HL-60 (cell line): ENCODE results near the gene SCG5.

Source experiments
- DNase-seq, 2 experiments: peaks; one replicate each; pipeline ENCODE4 v3.0.0-alpha.2; 2010 to 2020; ENCODE audit warnings: low read depth in 1 of 2, low spot score in 1 of 2
- H3K27ac ChIP-seq: fragments of 250-450 bp; sonication (Bioruptor Pico); replicated peaks from 2 replicates; pipeline ENCODE4 v1.5.1; 2020; ENCODE audit warnings: mild to moderate bottlenecking, moderate library complexity
- H3K27me3 ChIP-seq: fragments of 250-450 bp; sonication (Bioruptor Pico); 2 replicates; pipeline ENCODE4 v1.5.1; 2021; ENCODE audit warnings: mild to moderate bottlenecking, moderate library complexity; ENCODE audit not compliant: insufficient read depth, poor library complexity, severe bottlenecking
- H3K4me3 ChIP-seq: replicated peaks from 2 replicates; pipeline ENCODE4 v1.5.1; 2011; ENCODE audit warnings: mild to moderate bottlenecking, control low read depth, low read length; ENCODE audit not compliant: insufficient read depth
- CTCF ChIP-seq: IDR thresholded peaks from one replicate; pipeline ENCODE4 v1.5.1; 2011; ENCODE audit warnings: low read length, control low read depth, inconsistent platforms; ENCODE audit not compliant: insufficient read depth
- GABPA ChIP-seq: IDR thresholded peaks from 2 replicates; pipeline ENCODE4 v1.6.1; 2012; ENCODE audit warnings: low read depth
- POLR2AphosphoS5 ChIP-seq: IDR thresholded peaks from 2 replicates; pipeline ENCODE4 v1.6.1; 2012; ENCODE audit warnings: low read depth
- REST ChIP-seq: IDR thresholded peaks from 2 replicates; pipeline ENCODE4 v1.6.1; 2012; ENCODE audit warnings: low read depth; ENCODE audit not compliant: insufficient replicate concordance
- SPI1 ChIP-seq: IDR thresholded peaks from 2 replicates; pipeline ENCODE4 v1.6.1; 2012; ENCODE audit warnings: low read depth, mild to moderate bottlenecking, borderline replicate concordance

The SCG5 gene

GRCh38 chr15:32663671-32664070 lies 22.2 kb downstream of the SCG5 start:
- H3K4me3 ChIP-seq: no peak overlapping the region
- no peaks in the 10 kb centered on the region for H3K27me3 ChIP-seq
- TF ChIP-seq SPI1 (no peak), POLR2AphosphoS5 (no peak)
- no peak overlapping the region for H3K27ac ChIP-seq
- DNase-seq: no peak

- DNase-seq: no peak
- TF ChIP-seq CTCF (no peak), GABPA (no peak), REST (no peak), SPI1 (no peak), POLR2AphosphoS5 (no peak)
- H3K4me3 ChIP-seq: no peak overlapping the region
- H3K27me3 ChIP-seq: no peaks in the 10 kb centered on the region
- no peak overlapping the region for H3K27ac ChIP-seq
These were observed 23.3 kb downstream of the SCG5 start for GRCh38 chr15:32664796-32665195.

GRCh38 chr15:32667321-32667720 lies 25.8 kb downstream of the SCG5 start:
- Histone ChIP-seq H3K27ac (no peak overlapping the region), H3K4me3 (no peak overlapping the region), H3K27me3 (no peaks in the 10 kb centered on the region)
- no peak for TF ChIP-seq CTCF
- TF ChIP-seq GABPA: no peak
- DNase-seq: no peak

GRCh38 chr15:32668942-32669341 lies 27.4 kb downstream of the SCG5 start:
- Histone ChIP-seq H3K27ac (no peak overlapping the region), H3K4me3 (no peak overlapping the region), H3K27me3 (no peaks in the 10 kb centered on the region)
- DNase-seq: no peak
- no peak for TF ChIP-seq SPI1
- no peak for TF ChIP-seq CTCF
- no peak for TF ChIP-seq REST
- TF ChIP-seq GABPA: no peak
- TF ChIP-seq POLR2AphosphoS5: no peak
